B cell (primary cell): ENCODE results near the gene CDK4.

ENCODE experiments used
- CTCF ChIP-seq: fragments of 200-600 bp; IDR thresholded peaks from one replicate; pipeline ENCODE4 v1.8.0; 2022; ENCODE audit warnings: antibody characterized with exemption, mild to moderate bottlenecking
- EZH2 ChIP-seq: IDR thresholded peaks from 2 replicates; pipeline ENCODE4 v1.6.1; 2012; ENCODE audit warnings: borderline replicate concordance, low read depth, mild to moderate bottlenecking, moderate library complexity, low read length; ENCODE audit not compliant: insufficient read depth, poor library complexity, severe bottlenecking

- TF ChIP-seq CTCF: no peak
- no peak for TF ChIP-seq EZH2
These were observed 10.7 kb downstream of the CDK4 start for GRCh38 chr12:57741413-57741789.
